ENCODE results near the gene EPAS1.

DNA sequence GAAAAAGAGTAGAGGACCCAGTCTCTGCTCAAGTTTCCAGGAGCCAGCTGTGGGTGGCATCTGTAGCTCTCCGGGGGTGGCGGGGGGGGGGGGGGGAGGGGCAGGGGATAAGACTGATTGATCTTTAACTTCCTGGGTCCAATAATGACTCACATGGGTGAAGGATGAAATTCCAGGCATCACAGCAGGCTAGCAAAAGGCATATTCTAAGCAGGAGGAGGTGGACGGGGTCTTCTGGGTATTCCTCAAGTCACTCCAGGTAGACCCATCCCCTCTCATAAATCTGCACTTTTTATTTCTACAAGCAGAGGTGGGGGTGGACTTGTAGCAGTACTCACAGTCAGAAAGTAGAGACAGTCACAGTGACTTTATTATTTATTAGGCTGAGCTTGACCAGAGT lies 96.7 kb downstream of the EPAS1 start:
- no peak for TF ChIP-seq CTCF (conservative IDR thresholded peaks at IDR 0.05)
- no peak for TF ChIP-seq ZFX (IDR thresholded peaks at IDR 0.05)
